ENCODE data around the gene SLK. TPM values are rescaled to one million over a fixed set of nuclear protein-coding genes. Genes with fewer than 3 reads are reported as not detected.

The SLK gene
- total and polyA plus RNA-seq, 10 of the 15 experiments (the other 5 are each of a cell fraction or from before 2014, with no cell fraction given): 2.5 to 24.2 (median 11.1) TPM

DNA sequence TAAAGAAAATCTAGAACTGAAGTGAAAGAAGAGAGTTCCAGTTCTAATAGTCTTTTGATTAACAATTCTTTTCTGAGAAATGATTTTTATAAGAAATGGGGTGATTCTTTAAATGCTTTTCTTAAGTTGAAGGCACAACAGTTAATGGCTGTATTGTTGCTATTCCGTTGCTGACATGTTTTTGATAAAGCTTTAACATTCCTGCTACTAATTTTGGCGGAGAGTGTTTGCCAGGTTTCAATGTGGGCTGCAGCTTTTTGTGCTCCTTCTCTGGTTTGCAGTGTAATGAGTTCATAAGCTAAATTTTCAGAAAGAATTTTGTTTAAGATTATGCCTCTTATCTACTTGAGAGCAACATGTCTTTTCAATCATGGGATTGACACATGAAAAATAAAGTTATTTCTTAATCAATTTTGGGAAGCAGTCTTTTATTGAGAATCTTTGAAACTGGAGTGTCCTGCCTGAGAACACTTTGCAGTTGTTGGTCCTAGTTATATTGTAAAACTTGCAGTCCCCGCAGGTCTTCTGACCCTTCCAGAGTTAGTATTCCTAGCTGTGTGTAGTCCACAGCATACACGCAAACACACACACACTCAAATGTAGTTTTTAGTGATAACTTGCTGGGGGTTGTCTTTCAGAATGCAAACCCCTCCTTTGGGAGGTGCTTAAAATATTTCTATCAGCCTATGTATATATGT lies 62.0 kb downstream of the SLK start:
- Histone ChIP-seq H3K79me2 (ENCODE audit: control insufficient read depth, insufficient read depth, low read length) (no peaks in the 10 kb centered on the region), H3K27ac (ENCODE audit: control insufficient read depth, insufficient read depth) (no peak overlapping the region), H3K27me3 (replicated peaks in 1 of 2; ENCODE audit: control insufficient read depth in 2 of 2, insufficient read depth in 2 of 2, low read length in 1 of 2) (no peaks in the 10 kb centered on the region), H3K9ac (ENCODE audit: control insufficient read depth, insufficient read depth, low read length) (no peak overlapping the region), H2AFZ (ENCODE audit: control insufficient read depth, low read depth, low read length) (no peak overlapping the region), H3K4me2 (ENCODE audit: control insufficient read depth, insufficient read depth) (no peak overlapping the region), H3K4me3 (no peak overlapping the region), H3K4me1 (ENCODE audit: control insufficient read depth, insufficient read depth, low read length) (no peaks in the 10 kb centered on the region), H3K9me3 (replicated peaks; ENCODE audit: control insufficient read depth, insufficient read depth, low read length) (no peaks in the 10 kb centered on the region), H3K36me3 (ENCODE audit: control insufficient read depth in 2 of 2, insufficient read depth in 2 of 2, low read length in 1 of 2) (peaks cover 4 to 11% of the 10 kb centered on the region in 2 experiments; a peak in 3 of 4 replicates), H4K20me1 (ENCODE audit: control insufficient read depth, insufficient read depth) (no peaks in the 10 kb centered on the region)
- intact Hi-C loops (cut with micrococcal nuclease; ENCODE audit: unreplicated experiment): loop anchor here (5.0 kb wide), 1 partner anchor 98 kb away; no protein-coding TSS in a partner anchor
- POLR2A ChIA-PET: no interaction called here
- ATAC-seq: no peak
- RAD21 ChIA-PET (ENCODE audit: unreplicated experiment): interaction anchor here (0.7 to 1.8 kb wide), 6 partner anchors 10 to 292 kb away, joined by 3 to 6 read pairs (median 4); no protein-coding TSS in a partner anchor
- WGBS (ENCODE audit: insufficient coverage, insufficient replicate concordance, low lambda C conversion rate, missing lambda C conversion rate): 95% methylated on average over 4 of the region's 4 CpGs
- FAIRE-seq: no peak
- SMC1A ChIA-PET (ENCODE audit: uncharacterized antibody, unreplicated experiment): interaction anchor here (0.7 to 2.4 kb wide), 12 partner anchors 10 to 182 kb away, joined by 3 to 13 read pairs (median 3); no protein-coding TSS in a partner anchor
- CTCF ChIA-PET: interaction anchor here (0.8 to 2.4 kb wide), 13 partner anchors 11 to 153 kb away, joined by 3 to 15 read pairs (median 4); partner anchors contain the start of gene SFR1
- DNase-seq (ENCODE audit: low read depth, low spot score): no peak
- BruUV-seq (replicated peaks): no TSS peak
- in situ Hi-C loops (cut with MboI): no loop called here
- TF ChIP-seq SREBF2 (IDR thresholded peaks at IDR 0.05; ENCODE audit: low read length) (no peak), ZNF217 (IDR thresholded peaks at IDR 0.05) (no peak), SUPT20H (IDR thresholded peaks at IDR 0.05; ENCODE audit: borderline replicate concordance, control insufficient read depth, low read depth, low read length) (no peak), KAT2A (conservative IDR thresholded peaks at IDR 0.05; ENCODE audit: control insufficient read depth, low read depth, low read length) (no peak), TARDBP (IDR thresholded peaks at IDR 0.05; ENCODE audit: borderline replicate concordance) (no peak), MYB (IDR thresholded peaks at IDR 0.05; ENCODE audit: borderline replicate concordance, low read depth, low read length) (no peak), LARP7 (IDR thresholded peaks at IDR 0.05) (no peak)
- TF ChIP-seq, protein P1, sequence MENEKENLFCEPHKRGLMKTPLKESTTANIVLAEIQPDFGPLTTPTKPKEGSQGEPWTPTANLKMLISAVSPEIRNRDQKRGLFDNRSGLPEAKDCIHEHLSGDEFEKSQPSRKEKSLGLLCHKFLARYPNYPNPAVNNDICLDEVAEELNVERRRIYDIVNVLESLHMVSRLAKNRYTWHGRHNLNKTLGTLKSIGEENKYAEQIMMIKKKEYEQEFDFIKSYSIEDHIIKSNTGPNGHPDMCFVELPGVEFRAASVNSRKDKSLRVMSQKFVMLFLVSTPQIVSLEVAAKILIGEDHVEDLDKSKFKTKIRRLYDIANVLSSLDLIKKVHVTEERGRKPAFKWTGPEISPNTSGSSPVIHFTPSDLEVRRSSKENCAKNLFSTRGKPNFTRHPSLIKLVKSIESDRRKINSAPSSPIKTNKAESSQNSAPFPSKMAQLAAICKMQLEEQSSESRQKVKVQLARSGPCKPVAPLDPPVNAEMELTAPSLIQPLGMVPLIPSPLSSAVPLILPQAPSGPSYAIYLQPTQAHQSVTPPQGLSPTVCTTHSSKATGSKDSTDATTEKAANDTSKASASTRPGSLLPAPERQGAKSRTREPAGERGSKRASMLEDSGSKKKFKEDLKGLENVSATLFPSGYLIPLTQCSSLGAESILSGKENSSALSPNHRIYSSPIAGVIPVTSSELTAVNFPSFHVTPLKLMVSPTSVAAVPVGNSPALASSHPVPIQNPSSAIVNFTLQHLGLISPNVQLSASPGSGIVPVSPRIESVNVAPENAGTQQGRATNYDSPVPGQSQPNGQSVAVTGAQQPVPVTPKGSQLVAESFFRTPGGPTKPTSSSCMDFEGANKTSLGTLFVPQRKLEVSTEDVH (IDR thresholded peaks at IDR 0.05; ENCODE audit: low read depth, partially characterized antibody): no peak
- TF ChIP-seq, protein P2, sequence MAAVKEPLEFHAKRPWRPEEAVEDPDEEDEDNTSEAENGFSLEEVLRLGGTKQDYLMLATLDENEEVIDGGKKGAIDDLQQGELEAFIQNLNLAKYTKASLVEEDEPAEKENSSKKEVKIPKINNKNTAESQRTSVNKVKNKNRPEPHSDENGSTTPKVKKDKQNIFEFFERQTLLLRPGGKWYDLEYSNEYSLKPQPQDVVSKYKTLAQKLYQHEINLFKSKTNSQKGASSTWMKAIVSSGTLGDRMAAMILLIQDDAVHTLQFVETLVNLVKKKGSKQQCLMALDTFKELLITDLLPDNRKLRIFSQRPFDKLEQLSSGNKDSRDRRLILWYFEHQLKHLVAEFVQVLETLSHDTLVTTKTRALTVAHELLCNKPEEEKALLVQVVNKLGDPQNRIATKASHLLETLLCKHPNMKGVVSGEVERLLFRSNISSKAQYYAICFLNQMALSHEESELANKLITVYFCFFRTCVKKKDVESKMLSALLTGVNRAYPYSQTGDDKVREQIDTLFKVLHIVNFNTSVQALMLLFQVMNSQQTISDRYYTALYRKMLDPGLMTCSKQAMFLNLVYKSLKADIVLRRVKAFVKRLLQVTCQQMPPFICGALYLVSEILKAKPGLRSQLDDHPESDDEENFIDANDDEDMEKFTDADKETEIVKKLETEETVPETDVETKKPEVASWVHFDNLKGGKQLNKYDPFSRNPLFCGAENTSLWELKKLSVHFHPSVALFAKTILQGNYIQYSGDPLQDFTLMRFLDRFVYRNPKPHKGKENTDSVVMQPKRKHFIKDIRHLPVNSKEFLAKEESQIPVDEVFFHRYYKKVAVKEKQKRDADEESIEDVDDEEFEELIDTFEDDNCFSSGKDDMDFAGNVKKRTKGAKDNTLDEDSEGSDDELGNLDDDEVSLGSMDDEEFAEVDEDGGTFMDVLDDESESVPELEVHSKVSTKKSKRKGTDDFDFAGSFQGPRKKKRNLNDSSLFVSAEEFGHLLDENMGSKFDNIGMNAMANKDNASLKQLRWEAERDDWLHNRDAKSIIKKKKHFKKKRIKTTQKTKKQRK (IDR thresholded peaks at IDR 0.05; ENCODE audit: low read depth, low read length): no peak
- TF ChIP-seq, protein P3, sequence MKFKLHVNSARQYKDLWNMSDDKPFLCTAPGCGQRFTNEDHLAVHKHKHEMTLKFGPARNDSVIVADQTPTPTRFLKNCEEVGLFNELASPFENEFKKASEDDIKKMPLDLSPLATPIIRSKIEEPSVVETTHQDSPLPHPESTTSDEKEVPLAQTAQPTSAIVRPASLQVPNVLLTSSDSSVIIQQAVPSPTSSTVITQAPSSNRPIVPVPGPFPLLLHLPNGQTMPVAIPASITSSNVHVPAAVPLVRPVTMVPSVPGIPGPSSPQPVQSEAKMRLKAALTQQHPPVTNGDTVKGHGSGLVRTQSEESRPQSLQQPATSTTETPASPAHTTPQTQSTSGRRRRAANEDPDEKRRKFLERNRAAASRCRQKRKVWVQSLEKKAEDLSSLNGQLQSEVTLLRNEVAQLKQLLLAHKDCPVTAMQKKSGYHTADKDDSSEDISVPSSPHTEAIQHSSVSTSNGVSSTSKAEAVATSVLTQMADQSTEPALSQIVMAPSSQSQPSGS (IDR thresholded peaks at IDR 0.05; ENCODE audit: low read length): no peak
- TF ChIP-seq, protein P4, sequence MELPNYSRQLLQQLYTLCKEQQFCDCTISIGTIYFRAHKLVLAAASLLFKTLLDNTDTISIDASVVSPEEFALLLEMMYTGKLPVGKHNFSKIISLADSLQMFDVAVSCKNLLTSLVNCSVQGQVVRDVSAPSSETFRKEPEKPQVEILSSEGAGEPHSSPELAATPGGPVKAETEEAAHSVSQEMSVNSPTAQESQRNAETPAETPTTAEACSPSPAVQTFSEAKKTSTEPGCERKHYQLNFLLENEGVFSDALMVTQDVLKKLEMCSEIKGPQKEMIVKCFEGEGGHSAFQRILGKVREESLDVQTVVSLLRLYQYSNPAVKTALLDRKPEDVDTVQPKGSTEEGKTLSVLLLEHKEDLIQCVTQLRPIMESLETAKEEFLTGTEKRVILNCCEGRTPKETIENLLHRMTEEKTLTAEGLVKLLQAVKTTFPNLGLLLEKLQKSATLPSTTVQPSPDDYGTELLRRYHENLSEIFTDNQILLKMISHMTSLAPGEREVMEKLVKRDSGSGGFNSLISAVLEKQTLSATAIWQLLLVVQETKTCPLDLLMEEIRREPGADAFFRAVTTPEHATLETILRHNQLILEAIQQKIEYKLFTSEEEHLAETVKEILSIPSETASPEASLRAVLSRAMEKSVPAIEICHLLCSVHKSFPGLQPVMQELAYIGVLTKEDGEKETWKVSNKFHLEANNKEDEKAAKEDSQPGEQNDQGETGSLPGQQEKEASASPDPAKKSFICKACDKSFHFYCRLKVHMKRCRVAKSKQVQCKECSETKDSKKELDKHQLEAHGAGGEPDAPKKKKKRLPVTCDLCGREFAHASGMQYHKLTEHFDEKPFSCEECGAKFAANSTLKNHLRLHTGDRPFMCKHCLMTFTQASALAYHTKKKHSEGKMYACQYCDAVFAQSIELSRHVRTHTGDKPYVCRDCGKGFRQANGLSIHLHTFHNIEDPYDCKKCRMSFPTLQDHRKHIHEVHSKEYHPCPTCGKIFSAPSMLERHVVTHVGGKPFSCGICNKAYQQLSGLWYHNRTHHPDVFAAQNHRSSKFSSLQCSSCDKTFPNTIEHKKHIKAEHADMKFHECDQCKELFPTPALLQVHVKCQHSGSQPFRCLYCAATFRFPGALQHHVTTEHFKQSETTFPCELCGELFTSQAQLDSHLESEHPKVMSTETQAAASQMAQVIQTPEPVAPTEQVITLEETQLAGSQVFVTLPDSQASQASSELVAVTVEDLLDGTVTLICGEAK (IDR thresholded peaks at IDR 0.05; ENCODE audit: borderline replicate concordance): no peak

All from GM12878 (cell line).